ENCODE results near the gene STOX1. TPM values are rescaled to one million over a fixed set of nuclear protein-coding genes. Genes with fewer than 3 reads are reported as not detected.

STOX1 gene
- total and polyA plus RNA-seq, 2 of the 8 experiments (the other 6 are each of a cell fraction or from before 2014, with no cell fraction given) = 0.92 to 2.6 TPM

- TF ChIP-seq ATF2 (IDR thresholded peaks at IDR 0.05; ENCODE audit: low read length) (no peak), POLR2AphosphoS5 (IDR thresholded peaks at IDR 0.05; ENCODE audit: low read depth, low read length) (peak; percentile 84), BCL11A (IDR thresholded peaks at IDR 0.05; ENCODE audit: low read depth in 2 of 2, low read length in 2 of 2) (no peak), ZNF274 (IDR thresholded peaks at IDR 0.05; ENCODE audit: borderline replicate concordance, extremely low read depth, low read length) (no peak), SP4 (IDR thresholded peaks at IDR 0.05; ENCODE audit: low read length) (peak; percentile 38; the same call in 1 of the 2 replicates), PHF8 (conservative IDR thresholded peaks at IDR 0.05; ENCODE audit: low read depth, low read length) (peak; percentile 93), MAFK (IDR thresholded peaks at IDR 0.05; ENCODE audit: low read depth, low read length) (no peak), KDM1A (IDR thresholded peaks at IDR 0.05; ENCODE audit: borderline replicate concordance, low read length) (no peak), USF2 (IDR thresholded peaks at IDR 0.05; ENCODE audit: low read length) (no peak), JUN (IDR thresholded peaks at IDR 0.05; ENCODE audit: low read depth, low read length) (no peak), HDAC2 (IDR thresholded peaks at IDR 0.05; ENCODE audit: borderline replicate concordance in 1 of 2, low read depth in 2 of 2, low read length in 2 of 2) (no peak), CBX5 (IDR thresholded peaks at IDR 0.05; ENCODE audit: low read depth, low read length) (no peak), SP2 (IDR thresholded peaks at IDR 0.05; ENCODE audit: low read length) (no peak), SIRT6 (IDR thresholded peaks at IDR 0.05; ENCODE audit: low read length) (no peak), TBP (IDR thresholded peaks at IDR 0.05; ENCODE audit: low read depth, low read length) (peak; percentile 88), EGR1 (IDR thresholded peaks at IDR 0.05; ENCODE audit: borderline replicate concordance, low read depth, low read length) (peak; percentile 66; the same call in 1 of the 2 replicates), POU5F1 (IDR thresholded peaks at IDR 0.05; ENCODE audit: low read depth, low read length) (no peak), E2F6 (IDR thresholded peaks at IDR 0.05) (peak; percentile 97), BACH1 (IDR thresholded peaks at IDR 0.05; ENCODE audit: low read length) (no peak), CEBPB (IDR thresholded peaks at IDR 0.05; ENCODE audit: low read depth, low read length) (no peak), POLR2A (IDR thresholded peaks at IDR 0.05; ENCODE audit: control extremely low read depth in 1 of 2, low read depth in 2 of 2, low read length in 2 of 2) (peak; percentile 64 to 89), TCF12 (IDR thresholded peaks at IDR 0.05; ENCODE audit: low read depth, low read length) (no peak), CBX8 (IDR thresholded peaks at IDR 0.05; ENCODE audit: borderline replicate concordance, low read depth, low read length) (no peak)
These were observed 73.2 kb downstream of the STOX1 start (continued) for GRCh38 chr10:68900427-68901104.

Measured in H1 (cell line).